Dedifferentiated amniotic fluid mesenchymal stem cell (primary cell): ENCODE data around the gene CXCL6.
A peak's percentile ranks its signal among the peaks of the same experiment; 100 is the strongest.

Source experiments
- DNase-seq: peaks from one replicate; pipeline ENCODE4 v3.0.0-alpha.2; 2016; ENCODE audit errors: extremely low spot score

Gene CXCL6

GRCh38 chr4:73842696-73843095 lies 6.2 kb downstream of the CXCL6 start:
- no peak for DNase-seq

GRCh38 chr4:73843369-73843768 lies 6.9 kb downstream of the CXCL6 start:
- DNase-seq: no peak

GRCh38 chr4:73844345-73844744 lies 7.9 kb downstream of the CXCL6 start:
- no peak for DNase-seq

- DNase-seq: no peak
These were observed 8.3 kb downstream of the CXCL6 start for GRCh38 chr4:73844806-73845205.

GRCh38 chr4:73847526-73848182 lies 11.2 kb downstream of the CXCL6 start:
- no peak for DNase-seq

- DNase-seq: no peak
These were observed 11.8 kb downstream of the CXCL6 start for GRCh38 chr4:73848183-73848777.

- no peak for DNase-seq
These were observed 13.9 kb downstream of the CXCL6 start for GRCh38 chr4:73850261-73850970.

GRCh38 chr4:73851293-73851692 lies 14.8 kb downstream of the CXCL6 start:
- DNase-seq: no peak

GRCh38 chr4:73852771-73853170 lies 16.3 kb downstream of the CXCL6 start:
- DNase-seq: no peak

GRCh38 chr4:73853246-73853704 lies 16.8 kb downstream of the CXCL6 start, which contains the start of gene PF4V1:
Gene PF4V1 (plus strand): TSS chr4:73853296. CDS start chr4:73853363, 67 bp downstream.
- no peak for DNase-seq

GRCh38 chr4:73853718-73854473 lies 17.4 kb downstream of the CXCL6 start:
- no peak for DNase-seq

GRCh38 chr4:73855406-73855805 lies 18.9 kb downstream of the CXCL6 start:
- DNase-seq: no peak

- no peak for DNase-seq
These were observed 20.0 kb downstream of the CXCL6 start for GRCh38 chr4:73856518-73856917.

- peak; percentile 79 for DNase-seq
These were observed 23.2 kb downstream of the CXCL6 start for GRCh38 chr4:73859614-73860088.

- DNase-seq: no peak
These were observed 23.7 kb downstream of the CXCL6 start for GRCh38 chr4:73860181-73860580.

GRCh38 chr4:73860917-73861316 lies 24.4 kb downstream of the CXCL6 start:
- DNase-seq: no peak

GRCh38 chr4:73862322-73862721 lies 25.8 kb downstream of the CXCL6 start:
- no peak for DNase-seq

- DNase-seq: no peak
These were observed 27.9 kb downstream of the CXCL6 start for GRCh38 chr4:73864365-73864764.

- no peak for DNase-seq
These were observed 28.5 kb downstream of the CXCL6 start for GRCh38 chr4:73864961-73865360.

- DNase-seq: no peak
These were observed 29.1 kb downstream of the CXCL6 start for GRCh38 chr4:73865431-73866096.

GRCh38 chr4:73866246-73866645 lies 29.8 kb downstream of the CXCL6 start:
- no peak for DNase-seq
